Activated naive CD4-positive, alpha-beta T cell treated with anti-CD3 and anti-CD28 coated beads for 36 hours (primary cell): ENCODE results near the gene ZNF672. TPM values are rescaled to one million over a fixed set of nuclear protein-coding genes. Genes with fewer than 3 reads are reported as not detected.
A peak's percentile ranks its signal among the peaks of the same experiment; 100 is the strongest.

Experiments used
- CTCF ChIA-PET: fragments of 350-600 bp; sonication (Branson Sonifier 250); formaldehyde crosslinking; loops from one replicate; lab custom pipeline; 2021; ENCODE audit warnings: antibody characterized with exemption; lab: Charles Lee
- DNase-seq: peaks from one replicate; pipeline ENCODE4 v3.0.0-alpha.2; 2020
- H3K27ac Mint-ChIP-seq: one replicate; pipeline ENCODE4 v1.8.0; 2021; ENCODE audit warnings: mild to moderate bottlenecking, mixed read lengths
- H3K27me3 Mint-ChIP-seq: one replicate; pipeline ENCODE4 v1.8.0; 2021; ENCODE audit warnings: low read depth, mixed read lengths
- H3K36me3 Mint-ChIP-seq: one replicate; pipeline ENCODE4 v1.8.0; 2021; ENCODE audit warnings: low read depth, mixed read lengths
- H3K4me1 Mint-ChIP-seq: one replicate; pipeline ENCODE4 v1.8.0; 2021; ENCODE audit warnings: low read depth, mixed read lengths
- H3K4me3 Mint-ChIP-seq: one replicate; pipeline ENCODE4 v1.8.0; 2021; ENCODE audit warnings: mild to moderate bottlenecking, moderate library complexity, mixed read lengths
- H3K9me3 Mint-ChIP-seq: one replicate; pipeline ENCODE4 v1.8.0; 2021; ENCODE audit warnings: mixed read lengths
- intact Hi-C: fragments of 100-400 bp; cut with micrococcal nuclease; formaldehyde crosslinking; loops from one replicate; pipeline ENCODE4 v1.15.1; 2023
- total RNA-seq, 2 experiments: library from RNA; stranded (reverse); gene quantifications; one replicate each; pipeline ENCODE4 v1.2.3, GENCODE V29; 2021

The ZNF672 gene
- total RNA-seq, 2 experiments from 2014 or later: 51.6 to 53.4 TPM

GRCh38 chr1:248850536-248851251, 12.7 kb downstream of the ZNF672 start:
- no peak overlapping the region for H3K27ac Mint-ChIP-seq
- H3K36me3 Mint-ChIP-seq: peaks cover 25% of the 10 kb centered on the region
- intact Hi-C loops: no loop called here
- H3K27me3 Mint-ChIP-seq: no peaks in the 10 kb centered on the region
- CTCF ChIA-PET: interaction anchor here (0.6 to 1.1 kb wide), 2 partner anchors 8 to 9 kb away, joined by 3 to 6 read pairs; partner anchors contain the start of gene ZNF692
- H3K4me1 Mint-ChIP-seq: peaks cover 19% of the 10 kb centered on the region
- H3K9me3 Mint-ChIP-seq: no peaks in the 10 kb centered on the region
- no peak for DNase-seq
- no peak overlapping the region for H3K4me3 Mint-ChIP-seq

GRCh38 chr1:248851390-248851789, 13.4 kb downstream of the ZNF672 start:
- Mint-ChIP-seq H3K36me3 (peaks cover 29% of the 10 kb centered on the region), H3K27ac (no peak overlapping the region), H3K9me3 (no peaks in the 10 kb centered on the region), H3K4me3 (no peak overlapping the region), H3K4me1 (peaks cover 26% of the 10 kb centered on the region), H3K27me3 (no peaks in the 10 kb centered on the region)
- DNase-seq: no peak
- CTCF ChIA-PET: interaction anchor here (0.6 kb wide), 1 partner anchor 8 kb away, joined by 3 read pairs; no protein-coding TSS in a partner anchor
- intact Hi-C loops: no loop called here

- H3K27me3 Mint-ChIP-seq: no peaks in the 10 kb centered on the region
- peaks cover 34% of the 10 kb centered on the region for H3K36me3 Mint-ChIP-seq
- CTCF ChIA-PET: no interaction called here
- peaks cover 40% of the 10 kb centered on the region for H3K4me1 Mint-ChIP-seq
- H3K9me3 Mint-ChIP-seq: no peaks in the 10 kb centered on the region
- H3K27ac Mint-ChIP-seq: no peak overlapping the region
- no peak for DNase-seq
- intact Hi-C loops: no loop called here
- H3K4me3 Mint-ChIP-seq: no peak overlapping the region
Observed at GRCh38 chr1:248852481-248853405, 14.7 kb downstream of the ZNF672 start.

- CTCF ChIA-PET: no interaction called here
- Mint-ChIP-seq H3K27ac (peak overlapping the region; percentile 44), H3K9me3 (no peaks in the 10 kb centered on the region), H3K27me3 (no peaks in the 10 kb centered on the region), H3K4me3 (no peak overlapping the region), H3K4me1 (peaks cover 40% of the 10 kb centered on the region), H3K36me3 (peaks cover 37% of the 10 kb centered on the region)
- no peak for DNase-seq
- intact Hi-C loops: no loop called here
Observed at GRCh38 chr1:248853663-248854375, 15.8 kb downstream of the ZNF672 start.

GRCh38 chr1:248855580-248855979, 17.6 kb downstream of the ZNF672 start:
- Mint-ChIP-seq H3K27me3 (no peaks in the 10 kb centered on the region), H3K4me1 (peaks cover 51% of the 10 kb centered on the region), H3K36me3 (peaks cover 34% of the 10 kb centered on the region), H3K4me3 (no peak overlapping the region), H3K9me3 (no peaks in the 10 kb centered on the region), H3K27ac (no peak overlapping the region)
- intact Hi-C loops: no loop called here
- CTCF ChIA-PET: interaction anchor here (0.9 kb wide), 1 partner anchor 28 kb away, joined by 3 read pairs; no protein-coding TSS in a partner anchor
- no peak for DNase-seq

- intact Hi-C loops: no loop called here
- no peak for DNase-seq
- CTCF ChIA-PET: interaction anchor here (0.9 to 1.1 kb wide), 2 partner anchors 15 to 29 kb away, joined by 3 to 4 read pairs; no protein-coding TSS in a partner anchor
- Mint-ChIP-seq H3K27me3 (no peaks in the 10 kb centered on the region), H3K36me3 (peaks cover 34% of the 10 kb centered on the region), H3K4me3 (no peak overlapping the region), H3K4me1 (peaks cover 51% of the 10 kb centered on the region), H3K9me3 (no peaks in the 10 kb centered on the region), H3K27ac (no peak overlapping the region)
Observed at GRCh38 chr1:248856176-248856575, 18.2 kb downstream of the ZNF672 start.

GRCh38 chr1:248857201-248857600, 19.2 kb downstream of the ZNF672 start:
- no peak for DNase-seq
- Mint-ChIP-seq H3K4me1 (peaks cover 55% of the 10 kb centered on the region), H3K27me3 (no peaks in the 10 kb centered on the region), H3K9me3 (no peaks in the 10 kb centered on the region), H3K27ac (peak overlapping the region; percentile 93), H3K4me3 (peak overlapping the region; percentile 94), H3K36me3 (peaks cover 34% of the 10 kb centered on the region)
- CTCF ChIA-PET: interaction anchor here (1.1 to 2.7 kb wide), 2 partner anchors 16 to 20 kb away, joined by 4 to 15 read pairs; partner anchors contain the start of gene ZNF672
- intact Hi-C loops: no loop called here

- DNase-seq: no peak
- no peaks in the 10 kb centered on the region for H3K27me3 Mint-ChIP-seq
- CTCF ChIA-PET: interaction anchor here (1.0 to 3.2 kb wide), 9 partner anchors 8 to 35 kb away, joined by 3 to 28 read pairs (median 11); partner anchors contain the start of genes SH3BP5L and ZNF672
- peak overlapping the region; percentile 93 for H3K27ac Mint-ChIP-seq
- H3K4me3 Mint-ChIP-seq: peak overlapping the region; percentile 94
- intact Hi-C loops: loop anchor here (1.0 to 2.0 kb wide), 2 partner anchors 67 to 1925 kb away; no protein-coding TSS in a partner anchor
- H3K9me3 Mint-ChIP-seq: no peaks in the 10 kb centered on the region
- peaks cover 60% of the 10 kb centered on the region for H3K4me1 Mint-ChIP-seq
- peaks cover 34% of the 10 kb centered on the region for H3K36me3 Mint-ChIP-seq
Observed at GRCh38 chr1:248857749-248858095, 19.7 kb downstream of the ZNF672 start.

GRCh38 chr1:248858096-248858890, 20.3 kb downstream of the ZNF672 start:
- Mint-ChIP-seq H3K4me3 (peak overlapping the region; percentile 94), H3K9me3 (no peaks in the 10 kb centered on the region), H3K27ac (peak overlapping the region; percentile 93), H3K27me3 (no peaks in the 10 kb centered on the region), H3K36me3 (peaks cover 34% of the 10 kb centered on the region), H3K4me1 (peaks cover 64% of the 10 kb centered on the region)
- intact Hi-C loops: loop anchor here (1.0 to 2.0 kb wide), 2 partner anchors 66 to 1925 kb away; no protein-coding TSS in a partner anchor
- DNase-seq: peak; percentile 48
- CTCF ChIA-PET: interaction anchor here (0.6 to 3.2 kb wide), 11 partner anchors 8 to 36 kb away, joined by 3 to 28 read pairs (median 6); partner anchors contain the start of genes SH3BP5L and ZNF672

- CTCF ChIA-PET: interaction anchor here (0.6 to 3.2 kb wide), 16 partner anchors 8 to 42 kb away, joined by 3 to 28 read pairs (median 4); partner anchors contain the start of genes SH3BP5L and ZNF672
- intact Hi-C loops: loop anchor here (1.0 to 2.0 kb wide), 6 partner anchors 14 to 1926 kb away; partner anchors contain the start of genes PGBD2 and ZNF672
- Mint-ChIP-seq H3K27me3 (no peaks in the 10 kb centered on the region), H3K4me1 (peaks cover 65% of the 10 kb centered on the region), H3K27ac (peak within 1 kb of the TSS; percentile 93), H3K36me3 (peaks cover 30% of the 10 kb centered on the region), H3K4me3 (peak within 1 kb of the TSS; percentile 94), H3K9me3 (no peaks in the 10 kb centered on the region)
- DNase-seq: peak; percentile 97
Observed at GRCh38 chr1:248858891-248859889, 21.2 kb downstream of the ZNF672 start, which contains the start of gene ZNF692. TSS of gene ZNF692 (minus strand) at chr1:248859085. CDS start at chr1:248858309, 776 bp downstream.
